K562 (cell line): ENCODE results near the gene SLC16A12.

Source experiments
- ATF6 ChIP-seq: sonication (generic); formaldehyde crosslinking; IDR thresholded peaks from 2 replicates; pipeline ENCODE4 v1.4.0; 2020; ENCODE audit warnings: mild to moderate bottlenecking, missing genetic modification reagents
- CCAR2 ChIP-seq: fragments of 200-400 bp; formaldehyde crosslinking; IDR thresholded peaks from 2 replicates; pipeline ENCODE4 v1.6.1; 2017; ENCODE audit warnings: mild to moderate bottlenecking, low read depth, low read length
- JUND ChIP-seq, 2 experiments: IDR thresholded peaks; 2 replicates in 1 of 2; 3 replicates in 1 of 2; pipeline ENCODE4 v1.6.1; 2011; ENCODE audit warnings: borderline replicate concordance in 2 of 2, low read depth in 2 of 2, low read length in 2 of 2, improper control_type of control experiment in 1 of 2, missing biosample characterization in 1 of 2, missing genetic modification characterization in 1 of 2, missing genetic modification reagents in 1 of 2
- LEF1 ChIP-seq: fragments of 450-650 bp; IDR thresholded peaks from 2 replicates; pipeline ENCODE4 v1.6.1; 2016; ENCODE audit warnings: mild to moderate bottlenecking
- MAZ ChIP-seq, 2 experiments: fragments of 450-650 bp in 1 of 2; sonication (generic) in 1 of 2; formaldehyde crosslinking; IDR thresholded peaks in 1 of 2; conservative IDR thresholded peaks in 1 of 2; 2 replicates each; pipeline versions ENCODE4 v1.4.0 to v1.5.0; 2020; ENCODE audit warnings: mild to moderate bottlenecking in 1 of 2, missing genetic modification reagents in 1 of 2
- POLR2A ChIP-seq: fragments of 450-650 bp; conservative IDR thresholded peaks from 2 replicates; pipeline ENCODE4 v1.6.1; 2016
- POLR2AphosphoS5 ChIP-seq: IDR thresholded peaks from 2 replicates; pipeline ENCODE4 v1.6.1; 2011; ENCODE audit warnings: mild to moderate bottlenecking, low read depth, low read length, moderate library complexity; ENCODE audit not compliant: control insufficient read depth, insufficient read depth
- RBM25 ChIP-seq: fragments of 200-400 bp; formaldehyde crosslinking; IDR thresholded peaks from 2 replicates; pipeline ENCODE4 v1.6.1; 2018; ENCODE audit warnings: low read length, low read depth, moderate library complexity; ENCODE audit not compliant: severe bottlenecking
- SP1 ChIP-seq: sonication (generic); formaldehyde crosslinking; IDR thresholded peaks from 2 replicates; pipeline ENCODE4 v1.8.1; 2022; ENCODE audit warnings: mild to moderate bottlenecking, missing genetic modification reagents
- SREBF2 ChIP-seq: sonication (generic); formaldehyde crosslinking; IDR thresholded peaks from 2 replicates; pipeline ENCODE4 v1.4.0; 2020; ENCODE audit warnings: mild to moderate bottlenecking, missing genetic modification reagents
- ZBED1 ChIP-seq: IDR thresholded peaks from 2 replicates; pipeline ENCODE4 v1.6.1; 2014
- ZFP1 ChIP-seq: fragments of 450-650 bp; formaldehyde crosslinking; IDR thresholded peaks from 2 replicates; pipeline ENCODE4 v1.4.0; 2020; ENCODE audit warnings: mild to moderate bottlenecking, mixed read lengths
- ZFP30 ChIP-seq: fragments of 250-450 bp; sonication (Bioruptor Pico); IDR thresholded peaks from 2 replicates; pipeline ENCODE4 v1.8.0; 2022; ENCODE audit warnings: moderate library complexity, mild to moderate bottlenecking, inconsistent platforms, borderline replicate concordance
- ZNF232 ChIP-seq: sonication (generic); formaldehyde crosslinking; IDR thresholded peaks from 2 replicates; pipeline ENCODE4 v1.8.0; 2022; ENCODE audit warnings: mild to moderate bottlenecking, missing genetic modification reagents

DNA sequence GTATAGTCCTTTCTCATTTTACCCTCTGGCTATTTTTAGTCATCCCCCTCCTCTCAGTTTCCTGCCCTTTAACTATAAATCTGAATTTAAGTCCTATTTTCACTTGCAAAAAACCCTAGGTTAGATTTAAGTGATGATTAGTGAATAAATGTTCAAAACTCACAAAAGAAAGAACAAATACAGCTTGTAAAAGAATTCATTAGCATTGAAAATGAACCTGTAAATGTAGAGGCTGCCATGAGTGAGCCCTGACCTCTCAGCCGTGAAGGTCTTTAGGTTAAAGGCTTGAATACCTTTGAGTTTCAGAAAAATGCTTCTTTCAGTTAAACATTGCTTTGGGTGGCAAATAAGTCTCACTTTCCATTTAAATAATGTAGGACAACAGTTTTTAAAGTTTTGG, 2.0 kb upstream of the SLC16A12 start:
- TF ChIP-seq MAZ (CRISPR knock-in tag; conservative IDR thresholded peaks at IDR 0.05 in 1 of 2, IDR thresholded peaks at IDR 0.05 in 1 of 2) = no peak
- TF ChIP-seq ZNF232 = no peak
- TF ChIP-seq CCAR2 = no peak
- TF ChIP-seq SREBF2 (CRISPR knock-in tag) = no peak
- TF ChIP-seq ATF6 = no peak
- no peak for TF ChIP-seq POLR2AphosphoS5
- no peak for TF ChIP-seq ZFP1 (CRISPR knock-in tag)
- TF ChIP-seq POLR2A = no peak
- no peak for TF ChIP-seq JUND (IDR thresholded peaks at IDR 0.05; ENCODE audit: borderline replicate concordance, low read depth, low read length)
- no peak for TF ChIP-seq JUND (tag; IDR thresholded peaks at IDR 0.05; ENCODE audit: borderline replicate concordance, low read depth, low read length)
- TF ChIP-seq RBM25 = no peak
- TF ChIP-seq LEF1 = no peak
- TF ChIP-seq ZBED1 = no peak
- TF ChIP-seq ZFP30 (CRISPR knock-in tag) = no peak
- TF ChIP-seq SP1 = no peak
